Transverse colon (tissue), 4 donors: ENCODE measurements around the gene ITGB6. TPM values are rescaled to one million over a fixed set of nuclear protein-coding genes. Genes with fewer than 3 reads are reported as not detected.
A peak's percentile ranks its signal among the peaks of the same experiment; 100 is the strongest.

Source experiments
- DNase-seq: peaks from one replicate; pipeline ENCODE4 v3.0.0-alpha.2; 2019
- H3K27ac ChIP-seq, 4 donors: fragments of 200-600 bp; sonication (generic); 2 replicates each; pipeline ENCODE4 v1.5.1; 2016 to 2018; ENCODE audit warnings: inconsistent platforms in 4 of 4
- H3K27me3 ChIP-seq: fragments of 200-600 bp; sonication (generic); 2 replicates; pipeline ENCODE4 v1.5.1; 2017; ENCODE audit warnings: inconsistent platforms
- H3K36me3 ChIP-seq, 4 donors: fragments of 200-600 bp; sonication (generic); 2 replicates each; pipeline ENCODE4 v1.5.1; 2017 to 2019; ENCODE audit warnings: inconsistent platforms in 4 of 4
- H3K4me1 ChIP-seq, 4 donors: fragments of 200-600 bp; sonication (generic); 2 replicates each; pipeline ENCODE4 v1.5.1; 2017 to 2020; ENCODE audit warnings: inconsistent platforms in 4 of 4
- H3K4me3 ChIP-seq, 4 donors: fragments of 200-600 bp; sonication (generic); 1 replicate in 1 of 4; 2 replicates in 3 of 4; pipeline versions ENCODE4 v1.5.1 to v1.6.1; 2017 to 2019; ENCODE audit warnings: inconsistent platforms in 4 of 4
- H3K9me3 ChIP-seq, 2 donors: fragments of 200-600 bp; sonication (generic); 2 replicates each; pipeline ENCODE4 v1.5.1; 2017 to 2019; ENCODE audit warnings: inconsistent platforms in 2 of 2
- CTCF ChIP-seq, 5 experiments: fragments of 200-600 bp in 3 of 5; fragments of 450-650 bp in 2 of 5; sonication (generic) in 3 of 5; IDR thresholded peaks; 1 replicate in 2 of 5; 2 replicates in 3 of 5; pipeline ENCODE4 v1.5.1; 2016 to 2017; ENCODE audit warnings: antibody characterized with exemption in 5 of 5, inconsistent platforms in 3 of 5, mild to moderate bottlenecking in 2 of 5, moderate library complexity in 1 of 5
- EP300 ChIP-seq: sonication (generic); formaldehyde crosslinking; IDR thresholded peaks from one replicate; pipeline ENCODE4 v1.6.1; 2017; ENCODE audit warnings: antibody characterized with exemption, low read depth
- POLR2A ChIP-seq: fragments of 450-650 bp; IDR thresholded peaks from one replicate; pipeline ENCODE4 v1.6.1; 2016; ENCODE audit warnings: antibody characterized with exemption, mild to moderate bottlenecking, moderate library complexity
- POLR2AphosphoS5 ChIP-seq, 3 donors: sonication (generic); formaldehyde crosslinking; IDR thresholded peaks; one replicate each; pipeline ENCODE4 v1.6.1; 2016; ENCODE audit warnings: antibody characterized with exemption in 3 of 3
- WGBS, 2 donors: methylation state at CpG; one replicate each; pipeline ENCODE4 v1.1.5; 2018; ENCODE audit warnings: low coverage in 1 of 2; 5-methylcytosine and 5-hydroxymethylcytosine counted together
- in situ Hi-C, 4 donors: fragments of 200-750 bp; cut with MboI; loops; one replicate each; pipeline versions ENCODE4 v1.15.0 to v1.15.1; 2017; ENCODE audit warnings: low sequenced_read_pairs in 3 of 4, low pct_ligation_motif_present in 1 of 4, low pct_unique_long_range_greater_than_20kb in 1 of 4
- intact Hi-C: fragments of 100-400 bp; cut with DNase I; formaldehyde crosslinking; loops from one replicate; pipeline ENCODE4 v1.15.1; 2023; ENCODE audit warnings: low total_unique reads
- total RNA-seq, 4 donors: library from RNA; depleted of rRNA; stranded (reverse); fragments of >200 nt; gene quantifications; one replicate each; pipeline ENCODE4 v1.1.0, GENCODE V29; 2016

ITGB6 gene
- total RNA-seq, 4 donors from 2014 or later, result 7.6 to 28.8 (median 20.2) TPM

- in situ Hi-C loops (no loop called here), intact Hi-C loops (no loop called here)
- no peak for DNase-seq
- 90 to 91% methylated on average over 2 of the region's 2 CpGs for WGBS, 2 donors
- Histone ChIP-seq H3K9me3 (peaks cover 0 to 5% of the 10 kb centered on the region in 2 donors), H3K27ac (no peak overlapping the region), H3K36me3 (no peaks in the 10 kb centered on the region), H3K27me3 (no peaks in the 10 kb centered on the region), H3K4me3 (no peak overlapping the region), H3K4me1 (peaks cover 0 to 2% (median 0%) of the 10 kb centered on the region in 4 donors)
- TF ChIP-seq EP300, result no peak
- TF ChIP-seq CTCF (IDR thresholded peaks at IDR 0.05), result no peak
- no peak for TF ChIP-seq POLR2A
- TF ChIP-seq POLR2AphosphoS5 (IDR thresholded peaks at IDR 0.05), result no peak
These were observed 131.2 kb downstream of the ITGB6 start for GRCh38 chr2:160068906-160069305.

GRCh38 chr2:160064916-160065315 is 135.2 kb downstream of the ITGB6 start:
- TF ChIP-seq EP300 (no peak), CTCF (IDR thresholded peaks at IDR 0.05) (no peak), POLR2AphosphoS5 (IDR thresholded peaks at IDR 0.05) (no peak)
- Histone ChIP-seq H3K4me3 (no peak overlapping the region), H3K36me3 (no peaks in the 10 kb centered on the region), H3K27ac (no peak overlapping the region), H3K9me3 (peaks cover 0 to 5% of the 10 kb centered on the region in 2 donors), H3K27me3 (peaks cover 11% of the 10 kb centered on the region), H3K4me1 (peaks cover 12 to 23% (median 18%) of the 10 kb centered on the region in 4 donors)
- intact Hi-C loops, result no loop called here
- DNase-seq, result no peak
- WGBS, 2 donors, result 87 to 100% methylated on average over 1 of the region's 1 CpG
- in situ Hi-C loops, result no loop called here

GRCh38 chr2:160063879-160064612 is 136.0 kb downstream of the ITGB6 start:
- DNase-seq, result no peak
- TF ChIP-seq CTCF (IDR thresholded peaks at IDR 0.05) (no peak), POLR2A (no peak), POLR2AphosphoS5 (IDR thresholded peaks at IDR 0.05) (no peak), EP300 (no peak)
- H3K4me1 ChIP-seq, result peaks cover 12 to 23% (median 18%) of the 10 kb centered on the region in 4 donors
- peaks cover 11% of the 10 kb centered on the region for H3K27me3 ChIP-seq
- no peaks in the 10 kb centered on the region for H3K36me3 ChIP-seq
- H3K9me3 ChIP-seq, result peaks cover 0 to 4% of the 10 kb centered on the region in 2 donors
- peak overlapping the region in 2 of 4 donors; percentile 69 to 85 for H3K27ac ChIP-seq
- H3K4me3 ChIP-seq, result no peak overlapping the region
- WGBS, 2 donors, result 44 to 67% methylated on average over 4 of the region's 4 CpGs
- in situ Hi-C loops, result no loop called here
- intact Hi-C loops, result no loop called here

- Histone ChIP-seq H3K4me3 (peak overlapping the region in 2 of 4 donors; percentile 84 to 94), H3K9me3 (no peaks in the 10 kb centered on the region), H3K27ac (peak overlapping the region in 3 of 4 donors; percentile 69 to 85 (median 84)), H3K27me3 (peaks cover 11% of the 10 kb centered on the region), H3K36me3 (no peaks in the 10 kb centered on the region), H3K4me1 (peaks cover 12 to 23% (median 18%) of the 10 kb centered on the region in 4 donors)
- no peak for DNase-seq
- WGBS, 2 donors, result 32 to 42% methylated on average over 3 to 5 of the region's 5 CpGs
- intact Hi-C loops, result no loop called here
- TF ChIP-seq EP300 (no peak), POLR2A (peak; percentile 13), POLR2AphosphoS5 (IDR thresholded peaks at IDR 0.05) (no peak), CTCF (IDR thresholded peaks at IDR 0.05) (no peak)
- in situ Hi-C loops, result no loop called here
These were observed 136.8 kb downstream of the ITGB6 start for GRCh38 chr2:160063271-160063670.
